GM21825 (cell line): Measurements from ENCODE around the gene WFDC11.

Experiments used
- ATAC-seq: cut with Tn5 transposase; IDR thresholded peaks from one replicate; pipeline ENCODE4 v1.9.1; 2021; ENCODE audit warnings: mild to moderate bottlenecking, moderate library complexity; ENCODE audit not compliant: unreplicated experiment

WFDC11 gene

DNA sequence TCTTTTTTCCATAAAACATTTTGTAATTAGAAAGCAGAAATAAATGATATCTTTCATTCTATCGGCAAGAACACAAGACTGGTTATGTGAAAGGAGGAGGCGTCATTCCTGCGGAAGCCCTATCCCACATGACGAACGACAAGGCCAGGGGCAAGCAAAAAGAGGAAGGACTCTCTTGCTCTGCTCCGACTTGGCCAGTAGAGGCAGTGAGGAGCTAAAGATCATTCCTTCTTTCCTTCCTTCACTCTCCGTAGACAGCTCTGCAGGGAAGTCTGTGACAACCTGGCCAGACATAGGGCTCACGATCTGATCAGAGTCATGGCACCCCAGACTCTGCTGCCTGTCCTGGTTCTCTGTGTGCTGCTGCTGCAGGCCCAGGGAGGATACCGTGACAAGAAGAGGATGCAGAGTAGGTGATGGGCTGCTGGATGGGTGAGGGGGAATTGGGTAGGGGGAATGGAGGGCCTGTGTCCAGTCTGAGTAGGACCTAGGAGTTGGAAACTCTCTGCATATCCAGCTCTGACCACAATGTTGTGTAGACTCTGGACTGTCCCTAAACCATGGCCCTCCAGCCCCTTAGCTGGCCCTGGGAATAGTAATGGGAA lies 40.4 kb downstream of the WFDC11 start, which contains the start of gene WFDC10A:
Gene WFDC10A, plus strand, starts transcription at position 244 of the 605 bp plus-strand sequence. Its CDS starts 75 bp downstream, at position 319.
- no peak for ATAC-seq

DNA sequence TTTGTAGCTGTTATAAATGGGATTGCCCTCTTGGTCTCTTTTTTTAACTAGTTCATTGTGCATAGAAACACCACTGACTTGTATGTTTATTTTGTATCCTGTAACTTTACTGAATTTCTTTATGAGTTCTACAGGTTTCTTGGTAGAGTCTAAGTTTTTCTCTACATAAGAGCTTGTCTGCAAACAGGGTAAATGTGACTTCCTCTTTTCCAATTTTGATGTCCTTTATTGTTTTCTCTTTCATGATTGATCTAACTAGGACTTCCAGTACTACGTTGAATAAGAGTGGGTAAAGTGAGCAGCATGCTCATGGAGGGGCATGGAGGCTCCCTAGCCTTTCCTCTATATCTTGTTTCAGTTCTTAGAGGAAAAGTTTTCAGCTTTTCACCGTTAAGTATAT lies 43.5 kb downstream of the WFDC11 start:
- no peak for ATAC-seq

DNA sequence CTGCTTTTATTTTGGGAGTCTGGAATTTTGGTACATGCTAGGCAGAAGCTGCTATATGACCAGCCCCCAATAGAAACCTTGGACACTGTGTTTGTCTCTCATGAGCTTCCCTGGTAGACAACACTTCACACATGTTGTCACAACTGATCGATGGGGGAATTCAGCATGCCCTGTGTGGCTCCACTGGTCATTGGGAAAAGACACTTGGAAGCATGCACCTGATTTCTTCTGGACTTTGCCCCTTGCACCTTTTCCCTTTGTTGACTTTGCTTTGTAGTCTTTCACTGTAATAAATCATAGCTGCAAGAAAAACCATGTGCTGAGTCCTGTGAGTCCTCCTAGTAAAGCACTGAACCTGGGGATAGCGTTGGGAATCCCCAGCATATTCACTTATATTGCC lies 48.4 kb downstream of the WFDC11 start:
- ATAC-seq: no peak

DNA sequence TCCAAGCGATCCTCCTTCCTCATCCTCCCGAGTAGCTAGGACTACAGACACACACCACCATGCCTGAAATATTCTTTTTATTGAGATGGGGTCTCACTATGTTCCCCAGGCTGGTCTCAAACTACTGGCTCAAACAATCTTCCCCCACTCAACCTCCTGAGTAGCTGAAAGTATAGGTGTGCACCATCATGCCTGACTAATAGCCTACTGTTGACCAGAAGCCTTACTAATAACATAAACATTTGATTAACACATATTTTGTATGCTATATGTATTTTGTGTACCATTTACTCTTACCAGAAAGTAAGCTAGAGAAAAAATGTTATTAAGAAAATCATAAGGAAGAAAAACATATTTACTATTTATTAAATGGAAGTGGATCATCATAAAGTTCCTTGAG lies 52.4 kb downstream of the WFDC11 start:
- no peak for ATAC-seq

DNA sequence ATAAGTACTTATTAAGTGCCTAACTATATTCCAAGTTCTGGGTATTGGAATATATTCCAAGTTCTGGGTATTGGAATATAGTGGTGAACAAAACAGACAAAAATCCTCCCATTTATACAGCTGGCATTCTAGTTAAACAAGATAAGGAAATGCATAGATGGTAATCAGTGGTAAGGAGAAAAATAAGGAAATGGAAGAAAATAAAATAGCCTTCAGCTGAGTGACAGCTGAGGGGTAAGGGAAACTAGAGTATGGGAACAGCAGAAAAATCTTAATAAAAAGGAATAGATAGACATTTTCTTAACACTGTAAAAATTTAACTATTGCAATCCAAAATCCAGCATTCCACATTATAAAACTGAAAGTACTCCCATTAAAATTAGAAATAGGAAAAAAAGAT lies 57.7 kb downstream of the WFDC11 start:
- no peak for ATAC-seq

DNA sequence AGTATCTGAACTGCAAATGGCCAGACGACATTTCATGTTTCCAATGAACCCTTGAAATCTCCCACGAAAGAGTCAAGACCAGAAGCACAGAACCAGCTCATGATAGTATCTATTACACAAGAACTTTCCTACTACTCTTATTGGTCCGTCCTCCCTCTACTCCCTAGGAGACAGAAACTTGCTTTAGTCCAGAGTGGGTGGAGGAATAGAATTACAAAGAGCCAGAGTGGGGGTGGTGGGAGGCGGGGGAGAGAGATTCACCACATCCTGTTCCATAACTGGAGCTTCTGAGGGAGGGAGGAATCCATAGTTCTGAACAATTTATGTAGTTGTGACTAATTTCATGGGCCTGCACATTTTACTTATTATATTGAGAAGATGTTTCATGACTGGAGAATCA lies 59.0 kb downstream of the WFDC11 start:
- ATAC-seq: no peak

DNA sequence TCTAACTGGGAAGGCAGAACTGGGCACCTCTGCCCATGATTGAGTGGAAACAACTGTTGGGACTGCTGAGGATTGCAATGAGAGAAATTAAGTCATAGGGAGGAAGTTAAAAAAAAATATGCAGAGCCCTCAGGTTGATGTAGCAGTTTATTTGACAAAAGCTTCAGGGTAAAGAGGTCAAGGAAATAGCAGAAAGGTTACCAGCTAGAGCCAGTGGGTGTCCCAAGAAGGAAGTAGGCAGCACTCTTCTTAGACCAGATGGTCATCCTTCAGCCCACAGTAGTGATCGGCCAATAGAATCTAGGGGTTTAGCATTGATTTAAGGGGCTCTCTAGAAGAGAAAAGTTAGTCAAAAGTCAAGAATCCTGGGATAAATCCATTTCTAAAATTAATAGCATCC lies 62.2 kb downstream of the WFDC11 start:
- no peak for ATAC-seq
